Upper lobe of left lung (tissue), 4 donors: ENCODE measurements around the gene MEF2C.
"Not testable (repeated sequence)": the region's sequence is repeated elsewhere in the genome, so short reads cannot be mapped to it uniquely, and the experiment has no call there.

ENCODE experiments used
- EP300 ChIP-seq, 4 donors: sonication (generic); formaldehyde crosslinking; IDR thresholded peaks; one replicate each; pipeline ENCODE4 v1.5.1; 2017; ENCODE audit warnings: antibody characterized with exemption in 4 of 4, control low read depth in 2 of 4
- POLR2A ChIP-seq, 4 donors: fragments of 450-650 bp; IDR thresholded peaks; one replicate each; pipeline ENCODE4 v1.5.1; 2016 to 2017; ENCODE audit warnings: antibody characterized with exemption in 4 of 4, mild to moderate bottlenecking in 2 of 4
- POLR2AphosphoS5 ChIP-seq, 2 donors: sonication (generic); formaldehyde crosslinking; IDR thresholded peaks; one replicate each; pipeline ENCODE4 v1.5.1; 2017; ENCODE audit warnings: antibody characterized with exemption in 2 of 2
- TF ChIP-seq, protein P1 (sequence below), 6 experiments: fragments of 450-650 bp in 4 of 6; fragments of 200-600 bp in 2 of 6; sonication (generic) in 2 of 6; IDR thresholded peaks; one replicate each; pipeline ENCODE4 v1.5.1; 2016 to 2019; ENCODE audit warnings: antibody characterized with exemption in 6 of 6

DNA sequence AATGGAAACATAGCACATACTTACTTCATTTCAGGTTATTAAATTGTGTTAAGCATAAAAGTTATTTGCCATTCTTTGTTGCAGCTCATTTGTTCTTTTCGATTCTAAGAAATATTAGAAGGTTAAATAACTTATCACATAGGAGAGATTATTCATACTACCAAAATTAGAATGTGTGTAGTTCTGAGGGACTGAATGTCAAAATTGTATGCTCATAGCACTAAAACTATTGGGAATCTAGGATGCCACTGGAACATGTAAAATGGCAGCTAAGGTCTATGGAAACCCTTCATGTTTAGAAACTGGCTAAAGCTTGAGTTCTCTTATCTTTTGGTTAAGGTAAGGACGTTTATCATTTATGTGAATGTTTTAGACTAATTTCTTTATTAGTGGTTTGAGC is 21.5 kb upstream of the MEF2C start:
- TF ChIP-seq POLR2A, POLR2AphosphoS5, EP300 (IDR thresholded peaks at IDR 0.05): not testable (repeated sequence)
- TF ChIP-seq, protein P1, sequence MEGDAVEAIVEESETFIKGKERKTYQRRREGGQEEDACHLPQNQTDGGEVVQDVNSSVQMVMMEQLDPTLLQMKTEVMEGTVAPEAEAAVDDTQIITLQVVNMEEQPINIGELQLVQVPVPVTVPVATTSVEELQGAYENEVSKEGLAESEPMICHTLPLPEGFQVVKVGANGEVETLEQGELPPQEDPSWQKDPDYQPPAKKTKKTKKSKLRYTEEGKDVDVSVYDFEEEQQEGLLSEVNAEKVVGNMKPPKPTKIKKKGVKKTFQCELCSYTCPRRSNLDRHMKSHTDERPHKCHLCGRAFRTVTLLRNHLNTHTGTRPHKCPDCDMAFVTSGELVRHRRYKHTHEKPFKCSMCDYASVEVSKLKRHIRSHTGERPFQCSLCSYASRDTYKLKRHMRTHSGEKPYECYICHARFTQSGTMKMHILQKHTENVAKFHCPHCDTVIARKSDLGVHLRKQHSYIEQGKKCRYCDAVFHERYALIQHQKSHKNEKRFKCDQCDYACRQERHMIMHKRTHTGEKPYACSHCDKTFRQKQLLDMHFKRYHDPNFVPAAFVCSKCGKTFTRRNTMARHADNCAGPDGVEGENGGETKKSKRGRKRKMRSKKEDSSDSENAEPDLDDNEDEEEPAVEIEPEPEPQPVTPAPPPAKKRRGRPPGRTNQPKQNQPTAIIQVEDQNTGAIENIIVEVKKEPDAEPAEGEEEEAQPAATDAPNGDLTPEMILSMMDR (IDR thresholded peaks at IDR 0.05): not testable (repeated sequence)
